GM12865 (cell line): ENCODE data around the gene TMIGD3.

Experiments used
- DNase-seq: peaks from one replicate; pipeline ENCODE4 v3.0.0; 2010; ENCODE audit warnings: low read depth
- H3K4me3 ChIP-seq: 2 replicates; pipeline ENCODE4 v1.5.1; 2011; ENCODE audit warnings: mild to moderate bottlenecking, low read depth, low read length, control low read depth
- TF ChIP-seq, protein P1 (sequence below): IDR thresholded peaks from 2 replicates; pipeline ENCODE4 v1.5.1; 2011; ENCODE audit warnings: low read length, control low read depth, low read depth, inconsistent platforms; ENCODE audit not compliant: insufficient read depth; ENCODE audit errors: missing control alignments

TMIGD3 gene

DNA sequence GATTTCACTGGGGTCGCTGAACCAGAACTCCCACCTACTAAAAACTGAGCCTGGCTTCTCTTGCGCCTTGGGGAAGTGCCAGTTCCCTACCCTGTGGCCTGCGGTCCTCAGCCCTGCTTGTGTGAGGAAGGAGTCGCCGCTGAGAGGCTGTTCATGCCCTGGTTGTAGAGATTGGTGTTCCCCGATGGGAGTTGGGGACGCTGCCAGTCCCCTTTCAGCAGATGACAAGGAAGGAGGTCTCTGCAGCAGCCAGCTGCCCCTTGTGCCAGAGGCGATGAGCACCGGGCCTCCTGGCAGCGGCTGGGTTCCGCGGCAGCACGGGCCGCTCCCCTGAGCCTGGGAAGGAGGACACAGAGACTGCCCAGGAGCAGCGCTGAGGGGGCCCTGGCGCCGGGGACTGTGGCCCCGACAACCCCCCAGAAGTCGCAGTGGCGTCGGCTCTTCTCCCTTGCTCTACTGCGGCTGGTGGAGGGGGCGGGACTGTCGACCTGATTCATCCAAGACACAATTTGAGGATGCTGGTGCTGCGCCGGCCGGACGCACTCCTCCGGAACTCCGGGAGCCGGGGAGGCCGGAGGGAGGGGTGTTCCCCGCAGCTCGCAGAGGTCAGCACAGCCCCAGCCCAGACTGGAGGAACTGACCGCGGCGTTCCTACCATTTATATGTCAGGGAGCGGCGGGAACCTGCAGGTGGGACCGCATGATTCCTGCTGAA is 12.0 kb upstream of the TMIGD3 start:
- DNase-seq, result peak; percentile 26
- TF ChIP-seq, protein P1, sequence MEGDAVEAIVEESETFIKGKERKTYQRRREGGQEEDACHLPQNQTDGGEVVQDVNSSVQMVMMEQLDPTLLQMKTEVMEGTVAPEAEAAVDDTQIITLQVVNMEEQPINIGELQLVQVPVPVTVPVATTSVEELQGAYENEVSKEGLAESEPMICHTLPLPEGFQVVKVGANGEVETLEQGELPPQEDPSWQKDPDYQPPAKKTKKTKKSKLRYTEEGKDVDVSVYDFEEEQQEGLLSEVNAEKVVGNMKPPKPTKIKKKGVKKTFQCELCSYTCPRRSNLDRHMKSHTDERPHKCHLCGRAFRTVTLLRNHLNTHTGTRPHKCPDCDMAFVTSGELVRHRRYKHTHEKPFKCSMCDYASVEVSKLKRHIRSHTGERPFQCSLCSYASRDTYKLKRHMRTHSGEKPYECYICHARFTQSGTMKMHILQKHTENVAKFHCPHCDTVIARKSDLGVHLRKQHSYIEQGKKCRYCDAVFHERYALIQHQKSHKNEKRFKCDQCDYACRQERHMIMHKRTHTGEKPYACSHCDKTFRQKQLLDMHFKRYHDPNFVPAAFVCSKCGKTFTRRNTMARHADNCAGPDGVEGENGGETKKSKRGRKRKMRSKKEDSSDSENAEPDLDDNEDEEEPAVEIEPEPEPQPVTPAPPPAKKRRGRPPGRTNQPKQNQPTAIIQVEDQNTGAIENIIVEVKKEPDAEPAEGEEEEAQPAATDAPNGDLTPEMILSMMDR, result no peak
- H3K4me3 ChIP-seq, result peak overlapping the region; percentile 60

DNA sequence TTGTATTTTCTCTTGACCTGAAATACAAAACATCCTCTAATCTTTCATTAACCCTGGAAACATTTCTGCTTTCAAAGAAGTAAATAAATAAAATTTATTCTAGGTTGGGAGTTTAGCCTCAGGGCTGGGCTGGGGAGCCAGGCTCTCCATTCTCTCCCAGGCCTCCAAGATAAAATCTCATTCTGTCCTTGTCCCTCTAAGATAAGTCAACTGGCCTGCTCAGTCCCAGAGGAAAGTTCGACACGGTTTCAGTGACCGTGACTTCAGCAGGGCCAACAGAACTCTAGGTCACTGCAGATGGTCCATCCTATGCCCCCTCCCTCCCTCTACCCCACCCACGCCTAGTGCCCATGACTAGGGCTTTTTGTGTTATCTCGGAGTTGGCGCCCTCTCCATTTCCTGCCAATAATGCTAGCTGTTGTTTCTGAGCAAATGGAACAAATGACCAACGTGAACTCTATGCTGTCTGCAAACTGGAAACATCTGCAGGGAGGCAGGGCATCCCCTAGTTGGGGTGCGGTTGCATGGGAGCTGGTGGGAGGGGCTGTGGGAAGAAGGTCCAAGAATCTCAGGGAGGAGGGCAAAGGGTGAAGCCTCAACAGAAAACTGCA is 10.1 kb upstream of the TMIGD3 start:
- no peak overlapping the region for H3K4me3 ChIP-seq
- DNase-seq, result no peak
- TF ChIP-seq, protein P1, result no peak

DNA sequence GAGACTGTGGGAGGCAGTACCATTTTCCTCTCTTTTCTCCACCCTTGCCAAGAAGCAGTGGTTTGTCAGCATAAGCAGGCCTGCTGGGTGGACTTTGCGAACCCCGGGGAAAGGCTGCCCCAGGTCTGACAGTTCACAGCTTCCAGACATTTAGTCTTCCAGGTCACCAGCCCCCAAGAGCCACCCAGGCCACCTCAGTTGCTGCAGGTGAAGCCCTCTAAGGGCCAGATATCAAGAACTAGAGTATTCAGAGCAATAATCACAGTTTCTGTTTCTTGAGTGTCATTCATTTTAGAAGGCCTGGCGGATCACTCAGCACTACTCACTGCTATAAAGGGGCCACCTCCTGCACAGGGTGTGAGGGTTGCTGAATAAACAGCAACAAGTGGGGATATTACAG is 9.5 kb upstream of the TMIGD3 start:
- TF ChIP-seq, protein P1, result no peak
- H3K4me3 ChIP-seq, result no peak overlapping the region
- no peak for DNase-seq

DNA sequence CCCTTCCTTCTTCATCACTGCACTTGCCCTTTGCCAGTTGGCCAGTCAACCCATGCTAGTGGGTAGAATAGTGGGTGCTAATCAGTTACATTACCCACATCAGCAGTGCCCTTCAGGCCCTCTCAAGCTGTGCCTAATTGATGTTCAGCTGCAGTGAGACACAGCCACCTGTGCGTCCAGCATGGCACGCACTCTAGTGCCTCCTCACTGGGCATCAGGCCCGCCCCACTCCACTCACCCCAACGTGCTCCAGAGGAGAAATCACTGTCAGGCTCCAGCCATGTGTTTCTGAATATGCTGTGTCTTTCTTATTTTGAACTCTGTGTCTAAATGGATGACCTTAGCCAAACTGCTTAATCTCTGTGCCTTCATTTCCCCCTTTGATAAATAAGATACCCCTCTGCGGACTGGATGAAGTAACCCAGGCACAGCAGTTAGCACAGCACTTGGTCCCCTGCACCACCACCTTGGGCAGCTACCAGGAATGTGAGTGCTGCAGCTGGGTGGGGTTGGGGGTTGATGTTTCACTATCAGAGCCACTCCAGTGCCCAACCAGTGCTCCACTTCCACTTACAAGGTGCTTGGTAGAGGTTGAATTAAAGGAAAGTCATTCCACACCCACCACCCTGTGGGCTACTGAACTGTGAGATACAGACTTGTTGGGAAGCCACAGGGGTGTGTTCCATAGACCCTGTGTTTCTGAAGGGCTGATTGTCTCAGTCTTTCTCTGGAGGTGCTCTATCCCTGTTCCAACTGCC is 8.9 kb upstream of the TMIGD3 start:
- TF ChIP-seq, protein P1, result no peak
- no peak for DNase-seq

DNA sequence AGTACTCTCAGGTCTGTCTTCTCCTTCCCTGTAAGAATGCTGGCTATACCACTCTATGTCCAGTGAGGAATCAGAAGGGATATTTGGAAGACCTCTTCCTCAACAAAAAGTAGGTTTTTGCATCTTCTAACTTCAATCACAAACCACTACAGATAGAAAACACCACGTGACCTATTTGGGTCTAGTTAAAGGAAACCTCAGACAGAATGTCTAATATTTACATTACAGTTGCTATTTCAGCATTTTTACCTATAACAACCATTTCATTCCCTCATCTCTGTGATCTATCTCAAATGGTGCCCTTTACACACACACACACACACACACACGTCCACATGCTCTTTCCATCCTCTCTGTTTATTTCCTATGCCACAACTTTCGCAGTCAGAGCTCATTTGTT is 7.9 kb upstream of the TMIGD3 start:
- no peak overlapping the region for H3K4me3 ChIP-seq
- TF ChIP-seq, protein P1, result no peak
- DNase-seq, result no peak

More for the DNA sequence above, 8.9 kb upstream of the TMIGD3 start:
- H3K4me3 ChIP-seq, result no peak overlapping the region

DNA sequence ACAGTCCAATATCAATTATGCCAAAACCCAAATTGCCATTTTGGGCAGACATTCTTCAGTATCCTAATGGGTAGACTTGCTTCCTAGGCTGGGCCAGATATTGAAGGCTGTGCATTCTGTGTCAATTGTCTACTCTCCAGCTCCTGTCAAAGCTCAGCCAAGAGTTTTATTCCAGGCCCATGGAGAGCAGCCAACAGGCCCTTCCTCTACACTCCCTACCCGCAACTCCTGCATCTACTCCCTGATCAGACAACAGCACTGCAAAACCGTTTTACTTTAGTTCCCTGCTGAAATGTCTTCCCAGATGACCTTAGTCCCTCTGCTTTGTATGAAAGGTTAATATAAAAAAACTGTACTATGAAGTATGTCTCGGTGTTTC is 6.6 kb upstream of the TMIGD3 start:
- DNase-seq, result no peak
- TF ChIP-seq, protein P1, result no peak
- no peak overlapping the region for H3K4me3 ChIP-seq
